IMR-90 (cell line): ENCODE results near the gene RASL11A. TPM values are rescaled to one million over a fixed set of nuclear protein-coding genes. Genes with fewer than 3 reads are reported as not detected.
"Not testable (repeated sequence)": the region's sequence is repeated elsewhere in the genome, so short reads cannot be mapped to it uniquely, and the experiment has no call there.

Experiments
- ATAC-seq: fragments of 200-7000 bp; cut with Tn5 transposase; 2 replicates; pipeline ENCODE4 v1.9.1; 2020; ENCODE audit warnings: low read depth, mild to moderate bottlenecking, moderate library complexity
- BruUV-seq: library from RNA; stranded (reverse); fragments of 400-500 nt; replicated peaks from 2 replicates; lab custom pipeline; 2021; lab: Mats Ljungman, UMichigan
- CTCF ChIA-PET: fragments of 300-600 bp; formaldehyde crosslinking; extraction: SDS; loops from one replicate; lab custom pipeline; 2021; ENCODE audit warnings: antibody characterized with exemption; lab: Yijun Ruan, JAX
- POLR2A ChIA-PET: fragments of 300-600 bp; sonication (Branson Sonifier 250); formaldehyde crosslinking; loops from one replicate; lab custom pipeline; 2022; ENCODE audit warnings: antibody characterized with exemption; ENCODE audit not compliant: unreplicated experiment; lab: Charles Lee
- DNase-seq: peaks from one replicate; pipeline ENCODE4 v3.0.0; 2013
- H2AFZ ChIP-seq: replicated peaks from 2 replicates; pipeline ENCODE3; 2013; ENCODE audit warnings: low read length, mild to moderate bottlenecking; ENCODE audit not compliant: poor library complexity
- H2AK5ac ChIP-seq: 2 replicates; pipeline ENCODE4 v1.6.1; 2013; ENCODE audit warnings: low read depth, low read length, inconsistent platforms
- H2AK9ac ChIP-seq: replicated peaks from 2 replicates; pipeline ENCODE3; 2013; ENCODE audit warnings: mild to moderate bottlenecking, low read depth, low read length, moderate library complexity; ENCODE audit not compliant: poor library complexity
- H2BK120ac ChIP-seq: 2 replicates; pipeline ENCODE4 v1.6.1; 2013; ENCODE audit warnings: low read depth, low read length, inconsistent platforms
- H2BK15ac ChIP-seq: 3 replicates; pipeline ENCODE4 v1.6.1; 2013; ENCODE audit warnings: low read depth, low read length, inconsistent platforms
- H2BK20ac ChIP-seq: 2 replicates; pipeline ENCODE4 v1.6.1; 2013; ENCODE audit warnings: low read depth, mild to moderate bottlenecking, inconsistent platforms, low read length, moderate library complexity
- H2BK5ac ChIP-seq: 2 replicates; pipeline ENCODE4 v1.6.1; 2013; ENCODE audit warnings: mild to moderate bottlenecking, low read depth, low read length, inconsistent platforms; ENCODE audit not compliant: poor library complexity, severe bottlenecking
- H3K14ac ChIP-seq: replicated peaks from 2 replicates; pipeline ENCODE4 v1.6.1; 2013; ENCODE audit warnings: low read depth, low read length, inconsistent platforms
- H3K18ac ChIP-seq: 2 replicates; pipeline ENCODE4 v1.6.1; 2013; ENCODE audit warnings: low read depth, low read length, control low read depth
- H3K23ac ChIP-seq: 2 replicates; pipeline ENCODE4 v1.6.1; 2013; ENCODE audit warnings: low read depth, low read length, inconsistent platforms
- H3K27ac ChIP-seq: 2 replicates; pipeline ENCODE4 v1.5.1; 2013; ENCODE audit warnings: mild to moderate bottlenecking, control low read depth, low read length; ENCODE audit not compliant: insufficient read depth
- H3K27me3 ChIP-seq: 2 replicates; pipeline ENCODE4 v1.6.1; 2013; ENCODE audit warnings: low read length; ENCODE audit not compliant: control insufficient read depth, insufficient read depth
- H3K36me3 ChIP-seq: 2 replicates; pipeline ENCODE4 v1.6.1; 2013; ENCODE audit warnings: low read length, mixed read lengths; ENCODE audit not compliant: control insufficient read depth, insufficient read depth
- H3K4ac ChIP-seq: 2 replicates; pipeline ENCODE4 v1.6.1; 2013; ENCODE audit warnings: low read depth, low read length, inconsistent platforms
- H3K4me1 ChIP-seq: 2 replicates; pipeline ENCODE4 v1.6.1; 2013; ENCODE audit warnings: low read length, mixed read lengths; ENCODE audit not compliant: control insufficient read depth, insufficient read depth
- H3K4me2 ChIP-seq: 2 replicates; pipeline ENCODE4 v1.6.1; 2013; ENCODE audit warnings: low read depth, mild to moderate bottlenecking, control low read depth, low read length, moderate library complexity
- H3K4me3 ChIP-seq: 2 replicates; pipeline ENCODE4 v1.5.1; 2013; ENCODE audit warnings: low read depth, mild to moderate bottlenecking, control low read depth, low read length, moderate library complexity; ENCODE audit not compliant: insufficient read depth
- H3K56ac ChIP-seq: 2 replicates; pipeline ENCODE4 v1.6.1; 2013; ENCODE audit warnings: low read length, inconsistent platforms; ENCODE audit not compliant: insufficient read depth; ENCODE audit errors: extremely low read depth
- H3K79me1 ChIP-seq, 2 experiments: 2 replicates each; pipeline ENCODE4 v1.6.1; 2013; ENCODE audit warnings: low read length in 2 of 2, inconsistent platforms in 1 of 2, low read depth in 1 of 2
- H3K9ac ChIP-seq: 2 replicates; pipeline ENCODE4 v1.6.1; 2013; ENCODE audit warnings: low read depth, low read length, control low read depth
- H3K9me1 ChIP-seq: 2 replicates; pipeline ENCODE4 v1.6.1; 2013; ENCODE audit warnings: low read length, inconsistent platforms; ENCODE audit not compliant: insufficient read depth
- H3K9me3 ChIP-seq: 2 replicates; pipeline ENCODE4 v1.6.1; 2013; ENCODE audit warnings: low read length; ENCODE audit not compliant: control insufficient read depth, insufficient read depth
- H4K20me1 ChIP-seq: 2 replicates; pipeline ENCODE4 v1.6.1; 2013; ENCODE audit warnings: low read length, inconsistent platforms; ENCODE audit not compliant: insufficient read depth
- H4K5ac ChIP-seq: 2 replicates; pipeline ENCODE4 v1.6.1; 2013; ENCODE audit warnings: mild to moderate bottlenecking, low read depth, low read length, control low read depth
- H4K8ac ChIP-seq, 2 experiments: 2 replicates each; pipeline ENCODE4 v1.6.1; 2013; ENCODE audit warnings: low read depth in 2 of 2, low read length in 2 of 2, control low read depth in 1 of 2, inconsistent platforms in 1 of 2
- H4K91ac ChIP-seq: 2 replicates; pipeline ENCODE4 v1.6.1; 2013; ENCODE audit warnings: low read depth, low read length, inconsistent platforms; ENCODE audit not compliant: insufficient read depth
- BHLHE40 ChIP-seq: fragments of 150-350 bp; IDR thresholded peaks from 2 replicates; pipeline ENCODE4 v1.6.1; 2016; ENCODE audit warnings: mild to moderate bottlenecking, low read depth, low read length
- CHD1 ChIP-seq: IDR thresholded peaks from 2 replicates; pipeline ENCODE4 v1.6.1; 2012; ENCODE audit warnings: low read depth, low read length, improper control_type of control experiment
- FOS ChIP-seq: fragments of 150-350 bp; IDR thresholded peaks from 2 replicates; pipeline ENCODE4 v1.6.1; 2016; ENCODE audit warnings: low read depth, low read length
- MAFK ChIP-seq: IDR thresholded peaks from 2 replicates; pipeline ENCODE4 v1.6.1; 2012; ENCODE audit warnings: low read depth, low read length, improper control_type of control experiment
- NFE2L2 ChIP-seq: fragments of 150-350 bp; IDR thresholded peaks from 2 replicates; pipeline ENCODE4 v1.6.1; 2016; ENCODE audit warnings: low read depth, mild to moderate bottlenecking, low read length
- WGBS, 2 experiments: methylation state at CpG; one replicate each; pipeline versions ENCODE4 v1.1.5 to v1.1.7; 2013; ENCODE audit warnings: missing lambda C conversion rate in 2 of 2; ENCODE audit not compliant: insufficient read length in 1 of 2; ENCODE audit errors: extremely low coverage in 2 of 2; 5-methylcytosine and 5-hydroxymethylcytosine counted together
- dilution Hi-C: fragments of 300-500 bp; cut with HindIII; formaldehyde crosslinking; loops from one replicate; pipeline ENCODE4 v1.14.3; 2018; ENCODE audit warnings: low sequenced_read_pairs; ENCODE audit not compliant: unreplicated experiment
- in situ Hi-C: fragments of 300-500 bp; cut with MboI; formaldehyde crosslinking; loops from 3 replicates; pipeline ENCODE4 v1.14.3; 2019; ENCODE audit warnings: low sequenced_read_pairs, inconsistent platforms, mixed read lengths
- intact Hi-C: fragments of 100-400 bp; cut with micrococcal nuclease; formaldehyde crosslinking; loops from 2 replicates; pipeline ENCODE4 v1.10.0; 2022
- polyA plus RNA-seq, 3 experiments: library from polyadenylated mRNA; depleted of rRNA; stranded (reverse); fragments of >200 nt; gene quantifications; 2 replicates each; pipeline ENCODE4 v1.2.3, GENCODE V29; 2012; ENCODE audit warnings: low replicate concordance in 1 of 3
- total RNA-seq: library from RNA; depleted of rRNA; stranded (reverse); fragments of >200 nt; gene quantifications from 2 replicates; pipeline ENCODE4 v1.2.3, GENCODE V29; 2012
- TF ChIP-seq, protein P1 (sequence below): fragments of 150-350 bp; IDR thresholded peaks from 2 replicates; pipeline ENCODE4 v1.6.1; 2016; ENCODE audit warnings: low read depth, mild to moderate bottlenecking, low read length, moderate library complexity, borderline replicate concordance

Gene RASL11A
- total and polyA plus RNA-seq, 2 of the 4 experiments (the other 2 are of a cell fraction) = 10.4 to 18.5 TPM

DNA sequence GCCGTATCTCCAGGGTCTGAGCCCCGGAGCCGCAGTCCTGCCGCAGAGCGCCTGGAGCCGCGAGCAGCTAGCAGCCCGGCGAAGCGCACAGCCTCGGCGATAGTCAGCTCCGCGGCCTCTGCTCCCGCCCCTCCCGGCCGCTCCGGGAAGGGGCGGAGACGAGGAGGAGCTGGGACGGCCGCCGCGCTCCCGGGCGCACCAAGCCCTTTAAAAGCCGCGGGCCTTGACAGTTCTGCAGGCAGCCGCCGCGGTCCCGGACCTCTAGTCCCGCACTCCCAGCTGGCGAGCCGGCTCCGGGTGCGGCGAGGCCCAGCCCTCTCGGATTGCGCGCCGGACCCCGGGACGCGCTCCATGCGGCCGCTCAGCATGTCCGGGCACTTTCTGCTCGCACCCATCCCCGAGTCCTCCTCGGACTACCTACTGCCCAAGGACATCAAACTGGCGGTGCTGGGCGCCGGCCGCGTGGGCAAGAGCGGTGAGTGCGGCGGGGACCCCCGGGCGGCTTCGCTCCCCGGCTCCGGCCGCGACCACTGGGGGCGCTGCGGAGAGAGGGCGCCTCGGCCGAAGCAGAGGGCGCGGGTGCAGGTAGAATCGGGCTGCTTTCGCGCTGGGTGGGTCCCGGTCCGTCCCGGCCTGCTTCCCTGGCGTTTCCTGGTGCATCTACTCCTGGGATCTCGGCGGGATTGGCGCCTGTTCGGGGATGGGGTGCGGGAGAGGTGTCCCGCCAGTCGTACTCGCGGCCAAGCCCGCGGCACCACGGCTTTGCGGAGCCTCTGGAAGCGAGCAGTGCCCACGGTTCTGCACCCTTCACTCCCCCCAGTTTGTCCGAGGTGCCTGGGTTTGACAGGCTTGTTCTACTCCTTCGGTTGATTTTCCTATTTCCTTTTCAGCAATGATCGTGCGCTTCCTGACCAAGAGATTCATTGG lies at the start of gene RASL11A (continued):
- TF ChIP-seq BHLHE40 = no peak
- TF ChIP-seq, protein P1, sequence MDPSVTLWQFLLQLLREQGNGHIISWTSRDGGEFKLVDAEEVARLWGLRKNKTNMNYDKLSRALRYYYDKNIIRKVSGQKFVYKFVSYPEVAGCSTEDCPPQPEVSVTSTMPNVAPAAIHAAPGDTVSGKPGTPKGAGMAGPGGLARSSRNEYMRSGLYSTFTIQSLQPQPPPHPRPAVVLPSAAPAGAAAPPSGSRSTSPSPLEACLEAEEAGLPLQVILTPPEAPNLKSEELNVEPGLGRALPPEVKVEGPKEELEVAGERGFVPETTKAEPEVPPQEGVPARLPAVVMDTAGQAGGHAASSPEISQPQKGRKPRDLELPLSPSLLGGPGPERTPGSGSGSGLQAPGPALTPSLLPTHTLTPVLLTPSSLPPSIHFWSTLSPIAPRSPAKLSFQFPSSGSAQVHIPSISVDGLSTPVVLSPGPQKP = no peak
- TF ChIP-seq FOS = no peak
- TF ChIP-seq MAFK = no peak
- TF ChIP-seq NFE2L2 = no peak
- no peak for TF ChIP-seq CHD1

DNA sequence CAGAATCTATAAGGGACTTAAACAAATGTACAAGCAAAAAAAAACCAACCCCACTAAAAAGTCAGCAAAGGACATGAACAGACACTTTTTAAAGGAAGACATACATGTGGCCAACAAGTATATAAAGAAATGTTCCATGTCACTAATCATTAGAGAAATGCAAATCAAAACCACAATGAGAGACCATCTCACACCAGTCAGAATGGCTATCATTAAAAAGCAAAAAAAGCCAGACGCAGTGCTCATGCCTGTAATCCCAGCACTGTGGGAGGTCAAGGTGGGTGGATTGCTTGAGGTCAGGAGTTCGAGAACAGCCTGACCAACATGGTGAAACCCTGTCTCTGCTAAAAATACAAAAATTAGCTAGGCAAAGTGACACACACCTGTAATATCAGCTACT lies 48.5 kb upstream of the RASL11A start:
- H2BK5ac ChIP-seq, ATAC-seq: not testable (repeated sequence)

More for the DNA sequence above, 48.5 kb upstream of the RASL11A start:
- H3K4ac ChIP-seq, H3K36me3 ChIP-seq, H3K27me3 ChIP-seq, H2BK20ac ChIP-seq, H2AK9ac ChIP-seq, H2BK15ac ChIP-seq, H3K14ac ChIP-seq, H3K9ac ChIP-seq, H3K4me2 ChIP-seq, BruUV-seq, H3K79me1 ChIP-seq, H4K91ac ChIP-seq, in situ Hi-C loops, H3K27ac ChIP-seq, H2AK5ac ChIP-seq, dilution Hi-C loops, POLR2A ChIA-PET, H3K9me3 ChIP-seq, H3K18ac ChIP-seq, H3K23ac ChIP-seq, H4K5ac ChIP-seq, H3K56ac ChIP-seq, H4K20me1 ChIP-seq, H3K4me3 ChIP-seq, H2BK120ac ChIP-seq, intact Hi-C loops, DNase-seq, H2AFZ ChIP-seq, H3K4me1 ChIP-seq, H3K9me1 ChIP-seq, CTCF ChIA-PET, H4K8ac ChIP-seq: not testable (repeated sequence)
- no CpG with 5 or more reads among the region's 2 CpGs for WGBS, 2 experiments
